ENCODE results near the gene CARD6. TPM values are rescaled to one million over a fixed set of nuclear protein-coding genes. Genes with fewer than 3 reads are reported as not detected.
"Not testable (repeated sequence)": the region's sequence is repeated elsewhere in the genome, so short reads cannot be mapped to it uniquely, and the experiment has no call there.

The CARD6 gene
- total RNA-seq, 3 donors from 2014 or later, result 0.76 to 1.7 (median 0.84) TPM

DNA sequence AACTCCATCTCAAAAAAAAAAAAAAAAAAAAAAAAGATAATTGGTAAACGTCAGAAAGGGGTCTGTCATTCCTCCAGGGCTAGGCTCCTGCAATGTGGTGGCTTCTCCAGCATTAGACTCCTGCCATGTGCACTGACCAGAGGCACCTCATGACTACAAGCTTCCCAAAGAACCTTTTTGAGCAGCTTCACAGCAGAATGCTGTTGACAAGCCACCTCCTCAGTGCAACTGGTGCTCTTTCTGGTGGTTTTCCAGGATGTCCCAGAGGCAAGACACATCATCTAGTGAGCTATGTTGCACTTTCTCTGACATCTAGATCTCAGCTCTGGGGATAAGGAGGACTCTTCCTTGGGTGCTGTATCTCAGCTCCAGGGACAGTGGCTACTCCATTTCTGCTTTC, 17.7 kb upstream of the CARD6 start:
- peaks cover 18% of the 10 kb centered on the region for H3K36me3 Mint-ChIP-seq (ENCODE audit: insufficient read depth)
- no peaks in the 10 kb centered on the region for H3K27me3 Mint-ChIP-seq (ENCODE audit: low read depth)
- no peaks in the 10 kb centered on the region for H3K9me3 Mint-ChIP-seq
- H3K4me3 Mint-ChIP-seq, result no peak overlapping the region
- no peak for DNase-seq
- peaks cover 12% of the 10 kb centered on the region for H3K4me1 Mint-ChIP-seq (ENCODE audit: low read depth)
- ATAC-seq, result no peak

DNA sequence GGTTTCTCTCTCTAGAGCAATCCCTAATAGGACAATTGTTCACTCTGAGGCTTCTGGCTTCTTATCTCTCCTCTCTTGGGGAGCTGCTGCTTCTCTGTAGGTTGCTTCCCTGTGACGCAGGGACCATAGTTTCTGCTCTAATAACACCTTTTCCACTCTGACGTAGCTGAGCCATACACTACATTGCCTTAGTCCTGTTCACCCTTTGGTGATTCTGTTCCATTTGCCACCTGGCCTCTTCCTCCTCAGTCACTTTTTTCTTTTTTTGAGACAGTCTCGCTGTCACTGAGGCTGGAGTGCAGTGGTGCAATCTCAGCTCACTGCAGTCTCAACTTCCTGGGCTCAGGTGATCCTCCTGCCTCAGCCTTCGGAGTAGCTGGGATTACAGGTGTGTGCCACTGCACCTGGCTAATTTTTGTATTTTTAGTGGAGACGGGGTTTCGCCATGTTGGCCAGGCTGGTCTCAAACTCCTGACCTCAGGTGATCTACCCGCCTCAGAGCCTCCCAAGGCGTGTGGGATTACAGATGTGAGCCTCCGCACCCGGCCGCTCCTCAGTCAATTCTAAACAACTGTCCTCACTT, 15.6 kb upstream of the CARD6 start:
- Mint-ChIP-seq H3K36me3 (ENCODE audit: insufficient read depth) (peaks cover 36% of the 10 kb centered on the region), H3K4me1 (ENCODE audit: low read depth) (peaks cover 25% of the 10 kb centered on the region)
- H3K27me3 Mint-ChIP-seq (ENCODE audit: low read depth); H3K9me3 Mint-ChIP-seq; H3K4me3 Mint-ChIP-seq; DNase-seq: not testable (repeated sequence)
- ATAC-seq, result peak; percentile 3 to 29

DNA sequence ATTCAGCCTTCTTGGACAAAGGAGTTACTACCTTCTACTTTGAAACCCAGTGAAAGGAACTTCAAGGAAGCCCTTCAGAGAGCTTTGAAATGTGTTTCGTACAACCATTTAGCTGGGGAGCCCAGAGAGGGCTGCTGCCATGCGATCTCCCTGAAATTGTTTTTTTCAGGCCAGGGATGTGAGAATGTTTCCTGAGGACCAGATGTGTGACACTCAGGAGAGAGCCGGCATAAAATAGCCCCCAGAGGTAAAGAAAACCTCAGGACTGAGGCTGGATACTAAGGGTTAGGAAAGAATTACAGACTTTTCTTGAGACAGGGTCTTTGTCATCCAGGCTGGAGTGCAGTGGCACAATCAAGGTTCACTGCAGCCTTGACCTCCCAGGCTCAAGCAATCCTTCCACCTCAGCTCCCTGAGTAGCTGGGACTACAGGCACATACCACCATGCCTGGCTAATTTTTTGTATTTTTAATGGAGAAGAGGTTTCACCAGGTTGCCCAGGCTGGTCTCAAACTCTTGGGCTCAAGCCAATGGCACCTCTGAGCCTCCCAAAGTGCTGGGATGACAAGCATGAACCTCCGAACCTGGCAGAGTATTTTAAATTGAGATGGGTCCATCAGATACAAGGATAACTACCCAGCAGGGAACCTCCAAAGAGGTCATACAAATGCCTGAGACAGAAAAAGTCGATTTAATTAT, 14.5 kb upstream of the CARD6 start:
- ATAC-seq (no peak), DNase-seq (no peak)
- Mint-ChIP-seq H3K4me1 (ENCODE audit: low read depth) (peaks cover 30% of the 10 kb centered on the region), H3K27me3 (ENCODE audit: low read depth) (no peaks in the 10 kb centered on the region), H3K36me3 (ENCODE audit: insufficient read depth) (peaks cover 46% of the 10 kb centered on the region), H3K4me3 (no peak overlapping the region), H3K9me3 (no peaks in the 10 kb centered on the region)

DNA sequence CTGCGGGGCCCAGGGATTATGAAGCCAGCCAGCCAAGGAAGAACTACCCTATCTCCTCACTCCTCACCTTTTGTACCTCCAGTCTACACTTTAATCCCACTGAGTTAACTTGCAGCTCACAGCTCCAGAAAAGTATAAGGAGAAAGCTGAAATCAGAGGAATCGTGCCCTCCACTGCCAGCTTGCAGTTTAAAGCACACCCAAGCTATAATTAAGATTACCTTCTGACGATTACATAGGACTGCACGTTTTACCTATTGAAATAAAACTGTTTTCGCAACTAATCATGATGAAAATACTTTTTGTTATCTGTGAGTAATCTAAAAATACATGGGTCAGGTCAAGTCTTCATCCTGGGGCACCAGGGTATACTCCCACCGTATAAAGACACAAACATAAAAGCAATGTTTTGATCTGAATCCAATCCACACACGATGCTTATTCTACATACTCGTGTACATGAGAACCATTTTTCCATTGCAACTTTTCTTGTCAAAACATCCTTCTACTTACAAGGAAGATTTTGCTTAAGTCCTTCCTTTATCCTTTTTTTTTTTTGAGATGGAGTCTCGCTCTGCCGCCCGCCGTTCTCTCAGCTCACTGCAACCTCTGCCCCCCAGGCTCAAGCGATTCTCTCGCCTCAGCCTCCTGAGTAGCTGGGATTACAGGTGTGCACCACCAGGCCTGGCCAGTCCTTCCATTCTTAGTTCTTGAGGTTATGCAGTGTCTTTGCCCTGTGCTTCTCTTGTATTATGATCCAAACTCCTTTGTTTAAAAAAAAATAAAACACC, 13.8 kb upstream of the CARD6 start:
- Mint-ChIP-seq H3K9me3 (no peaks in the 10 kb centered on the region), H3K4me3 (peak overlapping the region; percentile 19), H3K27me3 (ENCODE audit: low read depth) (no peaks in the 10 kb centered on the region), H3K36me3 (ENCODE audit: insufficient read depth) (peaks cover 53% of the 10 kb centered on the region), H3K4me1 (ENCODE audit: low read depth) (peaks cover 37% of the 10 kb centered on the region)
- no peak for DNase-seq
- ATAC-seq, result no peak

DNA sequence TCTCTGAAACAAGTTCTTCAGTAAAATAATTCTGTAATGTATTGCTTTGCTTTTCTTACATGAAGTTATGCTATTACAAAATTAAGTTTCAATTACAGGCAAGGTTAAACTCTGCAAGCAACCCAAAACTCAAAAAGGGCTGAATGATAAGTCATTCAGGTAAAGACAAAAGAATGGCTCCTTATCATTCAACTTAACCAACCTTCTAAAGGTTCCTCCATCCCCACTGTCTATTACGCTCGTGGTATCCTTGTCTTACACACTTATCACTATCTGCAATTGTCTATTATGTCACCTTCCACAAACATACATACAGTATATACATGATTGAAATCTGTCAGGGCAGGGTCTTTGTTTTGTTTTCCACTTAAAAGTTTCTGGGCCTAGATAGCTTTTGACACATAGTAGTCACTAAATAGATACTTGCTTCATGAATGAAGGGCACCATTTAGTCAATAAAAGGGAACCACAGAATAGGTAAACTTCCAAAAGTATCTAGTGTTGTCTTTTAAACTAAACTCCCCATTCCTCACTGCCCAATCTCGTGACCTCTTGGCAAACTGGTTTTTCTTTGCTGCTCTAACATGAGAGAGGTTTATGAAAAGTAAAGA, 13.0 kb upstream of the CARD6 start:
- H3K9me3 Mint-ChIP-seq, result no peaks in the 10 kb centered on the region
- ATAC-seq, result no peak
- H3K36me3 Mint-ChIP-seq (ENCODE audit: insufficient read depth), result peaks cover 61% of the 10 kb centered on the region
- no peak overlapping the region for H3K4me3 Mint-ChIP-seq
- no peak for DNase-seq
- H3K27me3 Mint-ChIP-seq (ENCODE audit: low read depth), result no peaks in the 10 kb centered on the region
- H3K4me1 Mint-ChIP-seq (ENCODE audit: low read depth), result peaks cover 44% of the 10 kb centered on the region

DNA sequence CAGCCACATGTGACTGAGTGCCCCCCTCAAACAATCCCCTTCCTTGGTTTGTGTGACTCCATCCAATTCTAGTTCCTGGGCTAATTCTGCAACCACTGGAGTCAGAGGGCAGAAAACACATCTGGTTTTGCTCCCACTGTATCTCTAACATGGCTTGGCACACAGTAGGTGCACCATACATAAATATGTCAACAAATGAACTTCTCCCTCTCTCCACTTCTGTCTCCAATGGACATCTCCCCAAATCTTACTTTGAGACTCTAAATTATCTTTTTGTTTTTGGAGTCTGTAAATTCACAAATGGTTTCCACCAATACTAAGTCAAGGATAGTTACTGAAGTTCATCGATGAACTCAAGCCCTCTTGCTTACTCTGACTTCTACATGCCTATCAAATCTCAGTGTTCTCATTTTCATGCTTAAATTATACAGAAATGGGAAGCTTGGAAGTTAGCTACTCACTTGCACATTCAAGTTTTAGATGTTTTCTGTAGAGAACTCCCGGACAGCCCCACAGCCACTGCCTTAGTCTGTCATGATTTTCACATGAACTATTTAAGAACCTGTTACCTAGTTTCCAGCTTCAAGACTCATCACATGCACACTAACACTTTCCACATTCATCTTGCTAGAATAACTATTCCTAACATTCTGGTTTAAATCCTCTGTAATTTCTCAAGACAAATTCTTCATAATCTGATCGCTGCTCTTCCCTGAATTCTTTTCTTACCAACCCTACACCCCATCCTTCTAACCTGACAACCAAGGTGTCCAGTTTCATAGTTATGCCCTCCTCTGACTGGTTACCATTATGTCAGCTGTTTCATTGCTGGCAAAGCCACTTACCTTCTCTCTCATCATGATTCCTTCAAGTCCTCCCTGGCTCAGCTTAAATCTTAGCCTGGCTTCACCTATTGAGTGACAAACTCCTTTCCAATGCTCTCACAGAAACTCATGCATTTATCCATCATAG, 12.2 kb upstream of the CARD6 start:
- ATAC-seq (no peak), DNase-seq (no peak)
- Mint-ChIP-seq H3K4me1 (ENCODE audit: low read depth) (peaks cover 48% of the 10 kb centered on the region), H3K4me3 (peak overlapping the region; percentile 3), H3K9me3 (no peaks in the 10 kb centered on the region), H3K36me3 (ENCODE audit: insufficient read depth) (peaks cover 69% of the 10 kb centered on the region), H3K27me3 (ENCODE audit: low read depth) (no peaks in the 10 kb centered on the region)

DNA sequence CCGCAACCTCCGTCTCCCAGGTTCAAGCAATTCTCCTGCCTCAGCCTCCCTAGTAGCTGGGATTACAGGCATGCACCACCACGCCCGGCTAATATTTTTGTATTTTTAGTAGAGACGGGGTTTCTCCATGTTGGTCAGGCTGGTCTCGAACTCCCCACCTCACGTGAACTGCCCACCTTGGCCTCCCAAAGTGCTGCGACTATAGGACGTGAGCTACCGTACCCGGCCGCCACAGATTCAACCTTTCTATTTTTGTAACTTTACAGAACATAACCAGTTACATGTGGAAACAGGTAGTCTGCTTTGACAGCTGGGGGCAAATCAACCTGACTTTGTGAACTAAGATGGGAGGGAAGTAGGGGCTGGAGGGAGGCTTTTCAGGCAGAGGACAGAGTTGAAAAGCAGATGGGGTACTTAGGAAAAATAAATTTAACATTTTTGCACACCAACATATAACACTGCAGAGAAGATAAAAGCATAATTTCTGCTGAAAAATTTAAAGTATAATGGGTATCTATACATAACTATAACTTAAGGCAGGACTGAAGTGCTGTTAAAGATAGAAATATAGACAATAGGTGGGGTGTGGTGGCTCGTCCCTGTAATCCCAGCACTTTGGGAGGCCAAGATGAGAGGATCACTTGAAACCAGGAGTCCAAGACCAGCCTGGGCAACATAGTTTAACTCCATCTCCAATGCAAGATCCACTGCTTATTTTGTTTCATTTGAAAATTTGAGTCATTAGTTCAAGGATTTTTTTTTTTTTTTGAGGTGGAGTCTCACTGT, 11.2 kb upstream of the CARD6 start:
- H3K4me1 Mint-ChIP-seq (ENCODE audit: low read depth), result peaks cover 50% of the 10 kb centered on the region
- peak overlapping the region; percentile 21 for H3K4me3 Mint-ChIP-seq
- DNase-seq, result no peak

DNA sequence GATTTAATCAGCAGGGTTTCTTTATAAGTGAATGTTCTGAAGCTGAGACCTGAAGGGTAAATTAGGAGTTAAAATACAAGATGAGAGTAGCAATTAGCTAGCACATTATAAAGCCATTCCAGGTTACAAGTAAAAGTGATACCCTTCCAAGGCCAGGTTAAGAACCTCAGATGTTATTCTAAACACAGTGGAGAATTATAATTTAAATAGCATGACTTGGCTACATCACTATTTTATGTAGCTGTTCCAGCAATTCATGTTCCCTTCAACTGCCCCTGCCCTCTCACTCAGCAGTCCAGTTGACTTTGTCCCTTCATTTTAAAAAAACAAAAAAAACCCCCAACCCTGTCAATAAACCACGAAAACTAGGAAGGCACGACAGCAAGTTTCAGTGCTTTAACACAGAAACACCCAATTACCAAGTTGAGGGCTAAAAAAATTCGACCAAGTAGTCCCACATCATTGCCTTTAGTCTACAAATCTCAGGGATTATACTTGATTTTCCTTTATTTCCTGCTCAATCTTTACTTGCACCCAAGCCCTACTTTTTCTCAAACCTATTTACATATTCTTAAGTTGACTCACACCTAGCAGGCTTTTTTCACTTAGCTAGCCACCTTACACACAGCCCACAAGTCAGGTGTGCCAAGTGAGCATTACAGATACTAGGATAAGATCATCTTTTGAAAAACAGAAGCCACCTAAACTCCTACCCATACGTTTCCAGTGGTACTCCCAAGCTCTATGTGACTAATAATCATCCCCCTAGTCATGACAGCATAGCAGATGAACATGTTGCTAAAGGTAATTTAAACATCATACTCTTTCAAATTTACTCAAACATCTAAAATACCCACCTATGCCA, 9.6 kb upstream of the CARD6 start:
- Mint-ChIP-seq H3K9me3 (no peaks in the 10 kb centered on the region), H3K4me3 (peak overlapping the region; percentile 97), H3K4me1 (ENCODE audit: low read depth) (peaks cover 57% of the 10 kb centered on the region), H3K36me3 (ENCODE audit: insufficient read depth) (peaks cover 80% of the 10 kb centered on the region), H3K27me3 (ENCODE audit: low read depth) (no peaks in the 10 kb centered on the region)
- DNase-seq (no peak), ATAC-seq (peak; percentile 60 to 69)

More for the DNA sequence above, 11.2 kb upstream of the CARD6 start:
- H3K27me3 Mint-ChIP-seq (ENCODE audit: low read depth), result no peaks in the 10 kb centered on the region
- H3K36me3 Mint-ChIP-seq (ENCODE audit: insufficient read depth), result peaks cover 78% of the 10 kb centered on the region
- no peak for ATAC-seq
- H3K9me3 Mint-ChIP-seq, result no peaks in the 10 kb centered on the region

DNA sequence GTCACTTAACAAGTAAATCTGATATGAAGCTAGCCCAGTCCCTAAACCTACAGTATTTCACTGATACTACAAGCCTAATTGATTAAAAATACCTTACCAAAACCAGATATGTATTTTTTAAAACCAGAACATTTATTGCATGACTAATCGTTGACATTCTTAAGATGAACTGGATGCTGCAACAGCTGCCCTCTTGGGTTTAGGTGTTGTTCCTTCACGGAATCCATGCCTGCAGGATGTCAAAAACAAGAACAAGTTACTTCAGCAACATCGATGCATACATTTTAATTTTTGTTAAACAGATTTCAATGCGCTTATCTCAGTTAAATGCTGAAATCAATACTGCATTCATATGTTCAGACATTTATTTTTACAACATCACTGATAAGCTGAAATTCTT, 8.8 kb upstream of the CARD6 start:
- DNase-seq, result no peak
- peaks cover 73% of the 10 kb centered on the region for H3K36me3 Mint-ChIP-seq (ENCODE audit: insufficient read depth)
- H3K9me3 Mint-ChIP-seq, result no peaks in the 10 kb centered on the region
- H3K4me3 Mint-ChIP-seq, result peak overlapping the region; percentile 97
- H3K4me1 Mint-ChIP-seq (ENCODE audit: low read depth), result peaks cover 58% of the 10 kb centered on the region
- H3K27me3 Mint-ChIP-seq (ENCODE audit: low read depth), result no peaks in the 10 kb centered on the region
- ATAC-seq, result no peak

DNA sequence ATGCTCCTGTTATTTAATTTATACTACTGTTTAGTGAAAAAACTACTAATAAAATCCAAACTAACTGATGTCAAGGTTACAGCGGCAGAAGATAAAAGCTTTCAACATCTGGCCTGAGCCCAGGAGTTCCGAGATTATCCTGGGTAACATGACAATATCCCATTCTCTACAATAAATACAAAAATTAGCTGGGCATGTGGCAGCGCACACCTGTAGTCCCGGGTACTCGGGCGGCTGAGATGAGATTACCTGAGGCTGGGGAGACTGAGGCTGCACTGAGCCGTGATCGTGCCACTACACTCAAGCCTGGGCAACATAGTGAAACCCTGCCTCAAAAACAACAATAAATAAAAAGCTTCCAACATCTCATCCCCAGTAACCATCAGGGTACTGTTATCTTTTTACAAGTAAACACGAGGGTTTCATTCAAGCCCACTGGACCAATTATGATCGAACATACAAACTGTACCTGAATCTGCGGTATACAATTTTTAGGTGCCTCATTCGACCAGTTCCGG, 7.4 kb upstream of the CARD6 start:
- DNase-seq (no peak), ATAC-seq (no peak)
- Mint-ChIP-seq H3K4me1 (ENCODE audit: low read depth) (peaks cover 50% of the 10 kb centered on the region), H3K4me3 (peak overlapping the region; percentile 97), H3K27me3 (ENCODE audit: low read depth) (no peaks in the 10 kb centered on the region), H3K9me3 (no peaks in the 10 kb centered on the region), H3K36me3 (ENCODE audit: insufficient read depth) (peaks cover 59% of the 10 kb centered on the region)

DNA sequence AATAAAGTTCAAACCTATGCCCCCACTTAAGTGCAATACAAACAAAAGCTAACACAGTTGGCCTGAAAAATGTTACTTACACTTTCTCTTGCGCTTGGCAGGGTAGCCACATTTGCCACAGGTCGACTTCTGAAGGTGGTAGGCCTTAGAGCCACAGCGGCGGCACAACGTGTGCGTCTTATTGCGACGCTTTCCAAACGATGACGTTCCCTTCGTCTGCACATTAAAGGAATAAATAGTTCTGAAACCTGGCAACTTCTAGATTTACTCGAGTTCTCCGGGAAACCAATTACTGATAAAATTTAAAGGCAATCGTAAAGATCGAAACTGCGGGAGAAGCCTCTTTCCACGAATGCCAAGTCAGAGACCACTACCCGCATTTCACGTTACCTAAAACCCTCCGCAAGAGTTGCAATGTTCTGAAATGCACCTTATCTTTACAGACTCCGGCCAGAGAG, 6.7 kb upstream of the CARD6 start:
- peak; percentile 23 for DNase-seq
- peak overlapping the region; percentile 97 for H3K4me3 Mint-ChIP-seq
- H3K36me3 Mint-ChIP-seq (ENCODE audit: insufficient read depth), result peaks cover 52% of the 10 kb centered on the region
- H3K27me3 Mint-ChIP-seq (ENCODE audit: low read depth), result no peaks in the 10 kb centered on the region
- no peaks in the 10 kb centered on the region for H3K9me3 Mint-ChIP-seq
- ATAC-seq, result peak in 1 of 2 donors; percentile 1
- H3K4me1 Mint-ChIP-seq (ENCODE audit: low read depth), result peaks cover 44% of the 10 kb centered on the region

Measured in activated T-cell treated with anti-CD3 and anti-CD28 coated beads, Interleukin-2, amount 50 U/mL, for 4 hours (primary cell).